ENCODE measurements around the gene ZIC1. TPM values are rescaled to one million over a fixed set of nuclear protein-coding genes. Genes with fewer than 3 reads are reported as not detected.

ZIC1 gene
- total RNA-seq, 1 experiment from 2014 or later = 0.36 TPM

GRCh38 chr3:147400999-147401398 is 8.2 kb upstream of the ZIC1 start:
- CTCF ChIA-PET = no interaction called here
- TF ChIP-seq SIN3A (IDR thresholded peaks at IDR 0.05; ENCODE audit: borderline replicate concordance, insufficient read depth, low read depth, low read length) (no peak), POLR2AphosphoS5 (IDR thresholded peaks at IDR 0.05; ENCODE audit: low read depth, low read length) (no peak), TCF7L2 (IDR thresholded peaks at IDR 0.05; ENCODE audit: low read depth, low read length) (no peak), REST (IDR thresholded peaks at IDR 0.05; ENCODE audit: insufficient read depth in 1 of 2, low read depth in 2 of 2, low read length in 1 of 2) (no peak), CTCF (IDR thresholded peaks at IDR 0.05) (no peak)
- in situ Hi-C loops (cut with HindIII; ENCODE audit: low pct_unique_long_range_greater_than_20kb, low sequenced_read_pairs) (no loop called here), intact Hi-C loops (cut with micrococcal nuclease; ENCODE audit: unreplicated experiment) (no loop called here)
- H3K9me3 ChIP-seq (ENCODE audit: control insufficient read depth, insufficient read depth, low read depth, low read length) = no peaks in the 10 kb centered on the region
- POLR2A ChIA-PET = no interaction called here
- ATAC-seq (no peak), DNase-seq (ENCODE audit: low read depth, low spot score) (no peak)
- H3K4me3 ChIP-seq (ENCODE audit: low read depth in 2 of 2, low read length in 2 of 2) = no peak overlapping the region
- no peaks in the 10 kb centered on the region for H3K36me3 ChIP-seq (ENCODE audit: control insufficient read depth, insufficient read depth, low read length)
- no TSS peak for BruUV-seq (replicated peaks)
- H3K4me1 ChIP-seq (ENCODE audit: control insufficient read depth, insufficient read depth, low read length) = no peaks in the 10 kb centered on the region
- H3K27me3 ChIP-seq (ENCODE audit: control insufficient read depth, insufficient read depth, low read length) = no peaks in the 10 kb centered on the region
- H3K27ac ChIP-seq (ENCODE audit: low read length) = no peak overlapping the region

- no peaks in the 10 kb centered on the region for H3K4me1 ChIP-seq (ENCODE audit: control insufficient read depth, insufficient read depth, low read length)
- H3K36me3 ChIP-seq (ENCODE audit: control insufficient read depth, insufficient read depth, low read length) = no peaks in the 10 kb centered on the region
- ChIA-PET POLR2A (no interaction called here), CTCF (no interaction called here)
- TF ChIP-seq POLR2AphosphoS5 (IDR thresholded peaks at IDR 0.05; ENCODE audit: low read depth, low read length) (no peak), CTCF (IDR thresholded peaks at IDR 0.05) (no peak), REST (IDR thresholded peaks at IDR 0.05; ENCODE audit: insufficient read depth in 1 of 2, low read depth in 2 of 2, low read length in 1 of 2) (no peak), TCF7L2 (IDR thresholded peaks at IDR 0.05; ENCODE audit: low read depth, low read length) (no peak), SIN3A (IDR thresholded peaks at IDR 0.05; ENCODE audit: borderline replicate concordance, insufficient read depth, low read depth, low read length) (no peak)
- no peaks in the 10 kb centered on the region for H3K27me3 ChIP-seq (ENCODE audit: control insufficient read depth, insufficient read depth, low read length)
- no TSS peak for BruUV-seq (replicated peaks)
- no peak overlapping the region for H3K27ac ChIP-seq (ENCODE audit: low read length)
- DNase-seq (ENCODE audit: low read depth, low spot score) (no peak), ATAC-seq (no peak)
- H3K9me3 ChIP-seq (ENCODE audit: control insufficient read depth, insufficient read depth, low read depth, low read length) = no peaks in the 10 kb centered on the region
- intact Hi-C loops (cut with micrococcal nuclease; ENCODE audit: unreplicated experiment) = no loop called here
- H3K4me3 ChIP-seq (ENCODE audit: low read depth in 2 of 2, low read length in 2 of 2) = no peak overlapping the region
- in situ Hi-C loops (cut with HindIII; ENCODE audit: low pct_unique_long_range_greater_than_20kb, low sequenced_read_pairs) = no loop called here
Observed at GRCh38 chr3:147401421-147401820, 7.7 kb upstream of the ZIC1 start.
